ENCODE data around the gene CACNA1C.

CACNA1C gene

GRCh38 chr12:2326470-2326869, 273.7 kb downstream of the CACNA1C start:
- no peak overlapping the region for H3K4me3 ChIP-seq (ENCODE audit: low read depth, low read length)
- TF ChIP-seq, protein P1, sequence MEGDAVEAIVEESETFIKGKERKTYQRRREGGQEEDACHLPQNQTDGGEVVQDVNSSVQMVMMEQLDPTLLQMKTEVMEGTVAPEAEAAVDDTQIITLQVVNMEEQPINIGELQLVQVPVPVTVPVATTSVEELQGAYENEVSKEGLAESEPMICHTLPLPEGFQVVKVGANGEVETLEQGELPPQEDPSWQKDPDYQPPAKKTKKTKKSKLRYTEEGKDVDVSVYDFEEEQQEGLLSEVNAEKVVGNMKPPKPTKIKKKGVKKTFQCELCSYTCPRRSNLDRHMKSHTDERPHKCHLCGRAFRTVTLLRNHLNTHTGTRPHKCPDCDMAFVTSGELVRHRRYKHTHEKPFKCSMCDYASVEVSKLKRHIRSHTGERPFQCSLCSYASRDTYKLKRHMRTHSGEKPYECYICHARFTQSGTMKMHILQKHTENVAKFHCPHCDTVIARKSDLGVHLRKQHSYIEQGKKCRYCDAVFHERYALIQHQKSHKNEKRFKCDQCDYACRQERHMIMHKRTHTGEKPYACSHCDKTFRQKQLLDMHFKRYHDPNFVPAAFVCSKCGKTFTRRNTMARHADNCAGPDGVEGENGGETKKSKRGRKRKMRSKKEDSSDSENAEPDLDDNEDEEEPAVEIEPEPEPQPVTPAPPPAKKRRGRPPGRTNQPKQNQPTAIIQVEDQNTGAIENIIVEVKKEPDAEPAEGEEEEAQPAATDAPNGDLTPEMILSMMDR (IDR thresholded peaks at IDR 0.05; ENCODE audit: low read depth, low read length), result no peak

- no peak overlapping the region for H3K4me3 ChIP-seq (ENCODE audit: low read depth, low read length)
- TF ChIP-seq, protein P1 (IDR thresholded peaks at IDR 0.05; ENCODE audit: low read depth, low read length), result no peak
These were observed 275.9 kb downstream of the CACNA1C start for GRCh38 chr12:2328661-2329060.

DNA sequence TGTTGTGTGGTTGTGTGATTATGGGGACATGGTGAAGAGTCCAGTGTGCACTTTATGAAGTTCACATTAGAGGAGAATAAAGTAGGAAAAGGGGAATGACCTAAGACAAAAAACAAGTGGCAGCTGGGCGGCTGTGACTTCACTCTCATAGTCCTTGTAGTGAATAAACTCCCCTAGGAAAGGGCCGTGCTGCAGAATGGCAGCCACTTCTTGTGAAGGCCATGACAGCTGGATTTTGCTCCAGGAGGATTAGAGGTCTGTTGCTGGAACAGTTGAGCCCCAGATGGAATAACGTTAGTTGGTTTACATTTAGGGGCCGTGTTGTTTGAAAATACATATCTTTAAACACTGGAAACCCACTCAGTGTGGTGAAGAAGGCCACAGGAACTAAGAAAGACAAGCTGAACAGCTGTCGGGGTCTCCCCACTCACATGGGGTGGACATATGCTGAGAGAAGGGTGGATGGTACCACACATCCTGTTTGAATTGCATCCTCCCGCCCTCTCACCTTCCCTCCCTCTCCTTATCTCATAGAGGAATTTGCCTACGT, 276.9 kb downstream of the CACNA1C start:
- TF ChIP-seq, protein P1 (IDR thresholded peaks at IDR 0.05; ENCODE audit: low read depth, low read length), result no peak
- no peak overlapping the region for H3K4me3 ChIP-seq (ENCODE audit: low read depth, low read length)

- TF ChIP-seq, protein P1 (IDR thresholded peaks at IDR 0.05; ENCODE audit: low read depth, low read length), result no peak
- no peak overlapping the region for H3K4me3 ChIP-seq (ENCODE audit: low read depth, low read length)
These were observed 279.4 kb downstream of the CACNA1C start for GRCh38 chr12:2332236-2332635.

DNA sequence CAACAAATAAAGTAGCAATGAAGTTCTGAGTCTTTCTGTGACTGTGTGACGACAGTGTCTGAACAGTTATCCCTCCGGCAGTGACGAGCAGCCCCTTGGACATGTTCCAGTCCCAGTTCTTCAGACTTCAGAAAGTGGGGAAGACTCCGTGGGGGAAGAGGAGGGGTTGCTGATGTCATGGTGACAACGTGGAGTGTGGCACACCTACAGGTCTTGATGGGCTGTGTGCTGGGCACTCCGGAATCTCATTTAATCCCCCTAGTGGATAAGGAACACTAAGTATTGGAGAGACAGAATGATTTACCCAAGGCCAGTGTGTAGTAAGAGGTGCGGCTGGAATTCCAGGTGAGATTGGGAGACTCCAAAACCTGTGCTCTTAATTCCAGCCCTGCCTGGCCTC, 280.2 kb downstream of the CACNA1C start:
- TF ChIP-seq, protein P1 (IDR thresholded peaks at IDR 0.05; ENCODE audit: low read depth, low read length), result no peak
- H3K4me3 ChIP-seq (ENCODE audit: low read depth, low read length), result no peak overlapping the region

DNA sequence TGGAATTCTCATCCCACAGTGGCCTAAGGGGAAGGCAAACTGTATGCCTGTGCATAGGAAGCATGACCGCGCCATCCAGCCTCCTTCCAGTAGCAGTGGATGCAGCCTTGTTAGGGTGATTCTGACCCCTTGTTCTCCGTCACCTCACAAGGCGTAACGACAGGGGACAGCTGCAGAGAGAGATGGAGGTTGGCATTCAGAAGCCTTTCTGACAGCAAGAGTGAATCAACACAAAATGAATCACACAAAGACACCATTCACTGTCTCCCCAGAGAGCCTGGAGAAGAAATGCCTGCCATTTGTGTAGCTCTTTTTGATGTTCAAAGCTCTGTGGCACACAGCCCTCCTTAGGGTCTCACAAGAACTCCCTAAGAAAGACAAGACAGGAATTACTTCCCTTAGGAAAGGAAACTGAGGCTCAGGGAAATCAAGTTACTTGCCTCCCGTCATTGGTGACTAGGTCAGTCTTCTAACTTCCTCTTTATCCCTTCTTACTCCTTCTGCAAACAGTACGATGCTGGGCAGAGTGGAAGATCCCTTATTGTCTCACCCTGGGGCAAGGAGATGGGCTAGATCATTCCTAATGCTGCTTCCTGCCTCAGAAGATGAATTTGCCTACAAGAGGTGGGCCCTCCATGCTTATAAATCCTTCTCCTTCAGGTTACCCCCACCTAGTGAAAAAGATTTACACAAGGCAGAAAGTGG, 280.9 kb downstream of the CACNA1C start:
- no peak overlapping the region for H3K4me3 ChIP-seq (ENCODE audit: low read depth, low read length)
- TF ChIP-seq, protein P1 (IDR thresholded peaks at IDR 0.05; ENCODE audit: low read depth, low read length), result no peak

DNA sequence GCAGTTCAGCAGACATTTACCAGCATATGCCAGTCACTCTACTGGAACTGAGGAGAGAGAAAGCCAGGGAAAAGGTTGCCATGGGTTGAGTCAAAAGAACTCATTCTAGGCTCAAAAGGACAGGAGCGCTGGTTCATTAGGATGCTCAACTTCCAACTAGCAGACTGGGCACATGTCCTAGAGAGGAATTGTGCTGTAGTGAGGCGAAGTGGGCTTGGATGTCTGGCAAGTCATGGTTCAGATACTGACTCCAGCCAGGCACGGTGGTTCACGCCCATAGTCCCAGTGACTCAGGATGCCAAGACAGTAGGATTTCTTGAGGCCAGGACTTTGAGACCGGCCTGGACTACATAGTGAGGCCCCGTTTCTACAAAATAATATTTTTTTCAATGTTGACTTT, 281.5 kb downstream of the CACNA1C start:
- H3K4me3 ChIP-seq (ENCODE audit: low read depth, low read length), result no peak overlapping the region
- TF ChIP-seq, protein P1 (IDR thresholded peaks at IDR 0.05; ENCODE audit: low read depth, low read length), result no peak

Data from WI38 (cell line).